ENCODE data around the gene ELAVL1.

GRCh38 chr19:7976461-7976860 is 29.0 kb downstream of the ELAVL1 start:
- TF ChIP-seq, protein P1, sequence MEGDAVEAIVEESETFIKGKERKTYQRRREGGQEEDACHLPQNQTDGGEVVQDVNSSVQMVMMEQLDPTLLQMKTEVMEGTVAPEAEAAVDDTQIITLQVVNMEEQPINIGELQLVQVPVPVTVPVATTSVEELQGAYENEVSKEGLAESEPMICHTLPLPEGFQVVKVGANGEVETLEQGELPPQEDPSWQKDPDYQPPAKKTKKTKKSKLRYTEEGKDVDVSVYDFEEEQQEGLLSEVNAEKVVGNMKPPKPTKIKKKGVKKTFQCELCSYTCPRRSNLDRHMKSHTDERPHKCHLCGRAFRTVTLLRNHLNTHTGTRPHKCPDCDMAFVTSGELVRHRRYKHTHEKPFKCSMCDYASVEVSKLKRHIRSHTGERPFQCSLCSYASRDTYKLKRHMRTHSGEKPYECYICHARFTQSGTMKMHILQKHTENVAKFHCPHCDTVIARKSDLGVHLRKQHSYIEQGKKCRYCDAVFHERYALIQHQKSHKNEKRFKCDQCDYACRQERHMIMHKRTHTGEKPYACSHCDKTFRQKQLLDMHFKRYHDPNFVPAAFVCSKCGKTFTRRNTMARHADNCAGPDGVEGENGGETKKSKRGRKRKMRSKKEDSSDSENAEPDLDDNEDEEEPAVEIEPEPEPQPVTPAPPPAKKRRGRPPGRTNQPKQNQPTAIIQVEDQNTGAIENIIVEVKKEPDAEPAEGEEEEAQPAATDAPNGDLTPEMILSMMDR (IDR thresholded peaks at IDR 0.05; ENCODE audit: poor library complexity): no peak
- no peak for TF ChIP-seq EZH2 (IDR thresholded peaks at IDR 0.05; ENCODE audit: borderline replicate concordance)
- TF ChIP-seq EZH2phosphoT487 (IDR thresholded peaks at IDR 0.05; ENCODE audit: low read depth, severe bottlenecking, unreplicated experiment): no peak

All from hepatocyte (in vitro differentiated cells).